Measurements from ENCODE around the gene RENBP.

RENBP gene

GRCh38 chrX:153989973-153990655 lies 45.7 kb upstream of the RENBP start:
- TF ChIP-seq MAX (IDR thresholded peaks at IDR 0.05; ENCODE audit: low read depth, low read length): no peak
- TF ChIP-seq POLR2A (IDR thresholded peaks at IDR 0.05; ENCODE audit: extremely low read depth, insufficient read length): no peak
- TF ChIP-seq, protein P1, sequence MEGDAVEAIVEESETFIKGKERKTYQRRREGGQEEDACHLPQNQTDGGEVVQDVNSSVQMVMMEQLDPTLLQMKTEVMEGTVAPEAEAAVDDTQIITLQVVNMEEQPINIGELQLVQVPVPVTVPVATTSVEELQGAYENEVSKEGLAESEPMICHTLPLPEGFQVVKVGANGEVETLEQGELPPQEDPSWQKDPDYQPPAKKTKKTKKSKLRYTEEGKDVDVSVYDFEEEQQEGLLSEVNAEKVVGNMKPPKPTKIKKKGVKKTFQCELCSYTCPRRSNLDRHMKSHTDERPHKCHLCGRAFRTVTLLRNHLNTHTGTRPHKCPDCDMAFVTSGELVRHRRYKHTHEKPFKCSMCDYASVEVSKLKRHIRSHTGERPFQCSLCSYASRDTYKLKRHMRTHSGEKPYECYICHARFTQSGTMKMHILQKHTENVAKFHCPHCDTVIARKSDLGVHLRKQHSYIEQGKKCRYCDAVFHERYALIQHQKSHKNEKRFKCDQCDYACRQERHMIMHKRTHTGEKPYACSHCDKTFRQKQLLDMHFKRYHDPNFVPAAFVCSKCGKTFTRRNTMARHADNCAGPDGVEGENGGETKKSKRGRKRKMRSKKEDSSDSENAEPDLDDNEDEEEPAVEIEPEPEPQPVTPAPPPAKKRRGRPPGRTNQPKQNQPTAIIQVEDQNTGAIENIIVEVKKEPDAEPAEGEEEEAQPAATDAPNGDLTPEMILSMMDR (IDR thresholded peaks at IDR 0.05; ENCODE audit: low read depth, low read length): no peak
- TF ChIP-seq MYC (IDR thresholded peaks at IDR 0.05; ENCODE audit: low read depth, low read length): no peak
- H3K4me3 ChIP-seq (ENCODE audit: low read depth, low read length): no peak overlapping the region
- DNase-seq (ENCODE audit: low read depth): no peak

DNA sequence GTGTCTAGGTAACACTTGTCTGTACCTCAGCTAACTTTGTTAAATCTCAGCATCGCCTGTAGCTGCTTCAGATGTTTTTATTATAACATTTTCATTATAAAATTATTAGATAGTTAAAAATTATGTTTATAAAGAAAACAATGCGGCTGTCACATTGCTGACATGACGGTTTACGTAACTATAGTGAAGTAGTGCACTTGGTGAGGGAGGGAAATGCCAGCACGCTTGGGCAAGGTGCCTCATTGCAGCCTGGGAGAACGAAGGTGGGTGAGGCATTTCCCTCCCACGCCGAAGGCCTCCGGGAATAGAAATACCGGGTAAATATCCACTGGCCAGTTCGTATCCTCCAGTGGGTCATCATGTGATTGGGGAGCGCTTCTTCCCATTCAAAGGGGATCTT lies 44.0 kb upstream of the RENBP start:
- TF ChIP-seq MYC (IDR thresholded peaks at IDR 0.05; ENCODE audit: low read depth, low read length) (no peak), MAX (IDR thresholded peaks at IDR 0.05; ENCODE audit: low read depth, low read length) (no peak), POLR2A (IDR thresholded peaks at IDR 0.05; ENCODE audit: extremely low read depth, insufficient read length) (no peak)
- TF ChIP-seq, protein P1 (IDR thresholded peaks at IDR 0.05; ENCODE audit: low read depth, low read length): no peak
- no peak for DNase-seq (ENCODE audit: low read depth)

DNA sequence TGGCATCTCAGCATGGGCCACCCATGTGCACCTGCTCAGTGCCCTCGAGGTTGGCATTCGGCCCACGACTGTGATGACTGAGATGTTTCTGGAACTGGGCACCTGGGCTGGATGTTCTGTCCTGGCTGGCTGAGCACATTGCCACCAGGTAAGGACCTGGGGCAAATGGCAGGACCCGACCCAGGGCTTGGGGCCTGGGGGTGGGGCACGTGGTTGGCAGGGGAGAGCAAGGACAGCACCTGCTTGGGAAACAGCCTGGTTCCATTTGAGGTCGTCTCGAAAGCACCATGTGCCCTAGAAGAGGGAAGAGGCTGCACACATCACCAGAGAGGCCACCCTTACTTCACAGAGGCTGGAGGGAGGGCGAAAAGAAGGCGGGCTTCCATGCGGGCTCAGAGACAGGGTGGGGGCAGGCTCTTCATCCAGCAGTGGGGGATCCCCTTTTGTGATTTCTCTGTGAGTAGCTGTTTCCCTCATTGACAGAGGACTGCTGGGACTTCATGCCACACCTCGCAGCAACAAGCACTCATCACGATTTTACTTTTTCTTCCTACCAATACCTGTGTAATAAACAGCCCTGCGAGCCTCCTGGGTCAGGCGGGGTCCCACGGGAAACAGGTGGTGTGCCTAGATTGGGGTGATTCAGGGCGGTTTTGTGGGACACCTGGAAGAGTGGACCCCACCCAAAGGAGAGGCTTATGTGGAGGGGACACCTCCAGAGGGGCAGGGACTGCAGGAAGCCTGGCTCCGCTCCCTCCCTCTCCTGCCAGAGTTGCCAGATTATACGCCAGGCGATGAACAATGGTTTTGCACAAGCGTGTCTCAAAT lies 40.1 kb upstream of the RENBP start:
- peak overlapping the region; percentile 17 for H3K4me3 ChIP-seq (ENCODE audit: low read depth, low read length)
- DNase-seq (ENCODE audit: low read depth): peak; percentile 64
- TF ChIP-seq POLR2A (IDR thresholded peaks at IDR 0.05; ENCODE audit: extremely low read depth, insufficient read length) (no peak), MAX (IDR thresholded peaks at IDR 0.05; ENCODE audit: low read depth, low read length) (peak; percentile 40; the same call in 1 of the 2 replicates)

More for the DNA sequence above, 44.0 kb upstream of the RENBP start:
- H3K4me3 ChIP-seq (ENCODE audit: low read depth, low read length): no peak overlapping the region

DNA sequence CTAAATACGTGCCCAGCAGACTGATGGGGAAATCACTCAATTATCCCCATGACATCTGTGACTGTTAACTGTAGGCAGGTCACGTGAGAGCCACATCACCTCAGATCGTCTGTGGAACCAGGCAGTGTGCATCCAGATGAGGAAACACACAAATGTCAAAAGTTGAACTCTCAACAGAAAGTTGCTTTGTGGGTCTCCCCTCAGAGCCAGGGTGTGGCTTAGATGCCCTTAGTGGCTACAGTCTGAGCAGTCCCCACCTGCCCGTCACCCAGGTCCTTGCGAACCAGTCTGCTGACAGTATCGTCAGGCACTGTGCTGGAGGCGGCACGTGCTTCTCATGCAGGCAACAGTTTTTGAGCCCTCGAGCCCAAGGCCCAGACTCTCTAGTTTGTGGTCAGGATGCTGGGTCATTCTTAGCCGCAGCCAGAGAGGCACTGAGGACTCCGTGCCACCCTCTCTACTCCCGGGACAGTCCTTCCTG lies 38.9 kb upstream of the RENBP start:
- DNase-seq (ENCODE audit: low read depth): no peak
- no peak overlapping the region for H3K4me3 ChIP-seq (ENCODE audit: low read depth, low read length)
- TF ChIP-seq MYC (IDR thresholded peaks at IDR 0.05; ENCODE audit: low read depth, low read length) (no peak), POLR2A (IDR thresholded peaks at IDR 0.05; ENCODE audit: extremely low read depth, insufficient read length) (no peak), MAX (IDR thresholded peaks at IDR 0.05; ENCODE audit: low read depth, low read length) (no peak)
- TF ChIP-seq, protein P1 (IDR thresholded peaks at IDR 0.05; ENCODE audit: low read depth, low read length): no peak

GRCh38 chrX:153981771-153982533 lies 37.5 kb upstream of the RENBP start:
- H3K4me3 ChIP-seq (ENCODE audit: low read depth, low read length): no peak overlapping the region
- TF ChIP-seq POLR2A (IDR thresholded peaks at IDR 0.05; ENCODE audit: extremely low read depth, insufficient read length): no peak
- peak; percentile 49 for TF ChIP-seq MAX (IDR thresholded peaks at IDR 0.05; ENCODE audit: low read depth, low read length)
- TF ChIP-seq, protein P1 (IDR thresholded peaks at IDR 0.05; ENCODE audit: low read depth, low read length): no peak
- 0 out of 2 replicates have a peak, but pooled peaks have one; percentile 18 for TF ChIP-seq MYC (IDR thresholded peaks at IDR 0.05; ENCODE audit: low read depth, low read length)
- peak; percentile 93 for DNase-seq (ENCODE audit: low read depth)

All from NB4 (cell line).